ENCODE measurements around the gene USP34.
A peak's percentile ranks its signal among the peaks of the same experiment; 100 is the strongest.

The USP34 gene, protein sequence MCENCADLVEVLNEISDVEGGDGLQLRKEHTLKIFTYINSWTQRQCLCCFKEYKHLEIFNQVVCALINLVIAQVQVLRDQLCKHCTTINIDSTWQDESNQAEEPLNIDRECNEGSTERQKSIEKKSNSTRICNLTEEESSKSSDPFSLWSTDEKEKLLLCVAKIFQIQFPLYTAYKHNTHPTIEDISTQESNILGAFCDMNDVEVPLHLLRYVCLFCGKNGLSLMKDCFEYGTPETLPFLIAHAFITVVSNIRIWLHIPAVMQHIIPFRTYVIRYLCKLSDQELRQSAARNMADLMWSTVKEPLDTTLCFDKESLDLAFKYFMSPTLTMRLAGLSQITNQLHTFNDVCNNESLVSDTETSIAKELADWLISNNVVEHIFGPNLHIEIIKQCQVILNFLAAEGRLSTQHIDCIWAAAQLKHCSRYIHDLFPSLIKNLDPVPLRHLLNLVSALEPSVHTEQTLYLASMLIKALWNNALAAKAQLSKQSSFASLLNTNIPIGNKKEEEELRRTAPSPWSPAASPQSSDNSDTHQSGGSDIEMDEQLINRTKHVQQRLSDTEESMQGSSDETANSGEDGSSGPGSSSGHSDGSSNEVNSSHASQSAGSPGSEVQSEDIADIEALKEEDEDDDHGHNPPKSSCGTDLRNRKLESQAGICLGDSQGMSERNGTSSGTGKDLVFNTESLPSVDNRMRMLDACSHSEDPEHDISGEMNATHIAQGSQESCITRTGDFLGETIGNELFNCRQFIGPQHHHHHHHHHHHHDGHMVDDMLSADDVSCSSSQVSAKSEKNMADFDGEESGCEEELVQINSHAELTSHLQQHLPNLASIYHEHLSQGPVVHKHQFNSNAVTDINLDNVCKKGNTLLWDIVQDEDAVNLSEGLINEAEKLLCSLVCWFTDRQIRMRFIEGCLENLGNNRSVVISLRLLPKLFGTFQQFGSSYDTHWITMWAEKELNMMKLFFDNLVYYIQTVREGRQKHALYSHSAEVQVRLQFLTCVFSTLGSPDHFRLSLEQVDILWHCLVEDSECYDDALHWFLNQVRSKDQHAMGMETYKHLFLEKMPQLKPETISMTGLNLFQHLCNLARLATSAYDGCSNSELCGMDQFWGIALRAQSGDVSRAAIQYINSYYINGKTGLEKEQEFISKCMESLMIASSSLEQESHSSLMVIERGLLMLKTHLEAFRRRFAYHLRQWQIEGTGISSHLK (N-terminal part only)

DNA sequence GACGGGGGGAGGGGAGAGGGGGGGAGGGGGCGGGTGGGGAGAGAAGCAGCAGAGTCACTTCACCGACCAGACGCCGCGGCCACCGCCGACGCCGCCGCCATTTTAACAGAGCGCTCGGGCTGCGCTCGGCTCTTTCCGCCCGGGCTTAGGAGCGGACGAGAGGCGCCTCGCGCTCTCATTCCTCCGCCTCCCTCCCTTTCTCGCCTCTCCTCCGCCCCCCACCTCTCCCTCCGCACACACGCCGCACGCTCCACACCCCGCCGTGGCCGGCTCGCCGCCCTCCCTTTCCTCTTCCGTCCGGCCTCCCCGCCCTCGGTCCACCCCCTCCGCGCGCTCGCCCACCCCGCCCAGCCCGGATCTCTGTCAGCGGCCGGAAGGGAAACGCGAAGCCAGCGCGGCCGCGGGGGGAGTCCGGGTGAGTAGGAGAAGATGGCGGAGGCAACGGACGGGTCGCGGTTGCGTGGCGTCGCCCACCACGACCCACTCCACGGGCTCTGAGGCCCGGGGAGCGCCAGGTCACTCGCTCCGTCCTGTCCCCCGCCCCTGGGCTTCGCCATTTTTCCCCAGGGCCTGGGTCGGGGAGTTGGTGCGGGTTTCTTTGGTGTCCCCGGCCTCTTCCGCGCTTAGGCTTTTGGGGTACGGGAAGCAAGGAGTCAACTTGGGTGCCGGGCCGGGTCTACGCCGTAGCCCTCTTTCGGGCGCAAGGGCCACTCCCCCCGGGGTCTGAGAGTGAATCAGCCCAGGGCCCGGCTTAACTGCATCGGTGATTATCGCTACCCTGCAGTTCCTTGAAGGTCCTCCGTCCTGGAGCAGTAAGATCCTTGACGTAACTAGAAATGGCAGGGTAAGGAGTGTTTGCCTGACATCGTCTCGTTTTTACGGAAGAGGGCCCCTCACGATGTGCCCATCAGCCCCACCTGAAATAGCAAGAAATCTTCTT lies at the start of gene USP34:
Gene USP34 (minus strand): TSS at position 123 of the 940 bp plus-strand sequence. CDS start 395 bp downstream, outside the sequence.
- peak within 1 kb of the TSS; percentile 99 for H3K27ac ChIP-seq
- TF ChIP-seq, protein P1, sequence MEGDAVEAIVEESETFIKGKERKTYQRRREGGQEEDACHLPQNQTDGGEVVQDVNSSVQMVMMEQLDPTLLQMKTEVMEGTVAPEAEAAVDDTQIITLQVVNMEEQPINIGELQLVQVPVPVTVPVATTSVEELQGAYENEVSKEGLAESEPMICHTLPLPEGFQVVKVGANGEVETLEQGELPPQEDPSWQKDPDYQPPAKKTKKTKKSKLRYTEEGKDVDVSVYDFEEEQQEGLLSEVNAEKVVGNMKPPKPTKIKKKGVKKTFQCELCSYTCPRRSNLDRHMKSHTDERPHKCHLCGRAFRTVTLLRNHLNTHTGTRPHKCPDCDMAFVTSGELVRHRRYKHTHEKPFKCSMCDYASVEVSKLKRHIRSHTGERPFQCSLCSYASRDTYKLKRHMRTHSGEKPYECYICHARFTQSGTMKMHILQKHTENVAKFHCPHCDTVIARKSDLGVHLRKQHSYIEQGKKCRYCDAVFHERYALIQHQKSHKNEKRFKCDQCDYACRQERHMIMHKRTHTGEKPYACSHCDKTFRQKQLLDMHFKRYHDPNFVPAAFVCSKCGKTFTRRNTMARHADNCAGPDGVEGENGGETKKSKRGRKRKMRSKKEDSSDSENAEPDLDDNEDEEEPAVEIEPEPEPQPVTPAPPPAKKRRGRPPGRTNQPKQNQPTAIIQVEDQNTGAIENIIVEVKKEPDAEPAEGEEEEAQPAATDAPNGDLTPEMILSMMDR (conservative IDR thresholded peaks at IDR 0.05), result no peak

DNA sequence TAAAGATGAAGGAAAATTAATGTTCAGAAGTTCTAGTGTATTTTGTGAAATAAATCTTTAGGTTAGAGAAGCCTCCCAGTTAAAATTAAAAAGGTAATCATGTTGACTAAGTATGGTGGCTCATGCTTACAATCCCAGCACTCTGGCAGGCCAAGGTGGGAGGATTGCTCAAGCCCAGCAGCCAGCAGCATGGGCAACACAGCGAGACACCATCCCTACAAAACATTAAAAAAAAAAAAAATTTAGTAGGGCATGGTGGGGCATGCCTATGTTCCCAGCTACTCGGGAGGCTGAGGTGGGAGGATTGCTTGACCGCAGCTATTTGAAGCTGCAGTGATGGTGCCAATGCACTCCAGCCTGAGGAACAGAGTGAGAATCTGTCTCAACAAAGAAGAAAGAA lies 49.4 kb upstream of the USP34 start:
- TF ChIP-seq, protein P1 (conservative IDR thresholded peaks at IDR 0.05), result no peak
- no peak overlapping the region for H3K27ac ChIP-seq

DNA sequence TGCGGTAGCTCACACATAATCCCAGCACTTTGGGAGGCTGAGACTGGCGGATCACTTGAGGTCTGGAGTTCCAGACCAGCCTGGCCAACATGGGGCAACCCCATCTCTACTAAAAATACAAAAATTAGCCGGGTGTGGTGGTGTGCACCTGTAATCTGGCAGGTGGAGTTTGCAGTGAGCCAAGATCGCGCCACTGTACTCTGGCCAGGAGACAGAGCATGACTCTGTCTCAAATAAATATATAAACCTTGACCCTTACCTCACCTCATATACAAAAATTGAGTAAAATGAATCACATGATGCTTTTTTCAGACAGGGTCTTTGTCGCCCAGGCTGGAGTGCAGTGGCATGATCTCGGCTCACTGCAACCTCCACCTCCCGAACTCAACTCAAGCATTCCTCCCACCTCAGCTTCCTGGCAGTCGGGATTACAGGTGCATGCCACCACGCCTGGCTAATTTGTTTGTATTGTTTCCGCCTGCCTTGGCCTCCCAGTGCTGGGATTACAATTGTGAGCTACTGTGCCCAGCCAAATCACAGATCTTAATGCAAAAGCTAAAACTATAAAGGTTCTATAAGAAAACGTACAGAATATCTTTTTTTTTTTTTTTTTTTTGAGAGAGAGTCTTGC lies 42.0 kb upstream of the USP34 start:
- H3K27ac ChIP-seq, result no peak overlapping the region
- TF ChIP-seq, protein P1 (conservative IDR thresholded peaks at IDR 0.05), result no peak

DNA sequence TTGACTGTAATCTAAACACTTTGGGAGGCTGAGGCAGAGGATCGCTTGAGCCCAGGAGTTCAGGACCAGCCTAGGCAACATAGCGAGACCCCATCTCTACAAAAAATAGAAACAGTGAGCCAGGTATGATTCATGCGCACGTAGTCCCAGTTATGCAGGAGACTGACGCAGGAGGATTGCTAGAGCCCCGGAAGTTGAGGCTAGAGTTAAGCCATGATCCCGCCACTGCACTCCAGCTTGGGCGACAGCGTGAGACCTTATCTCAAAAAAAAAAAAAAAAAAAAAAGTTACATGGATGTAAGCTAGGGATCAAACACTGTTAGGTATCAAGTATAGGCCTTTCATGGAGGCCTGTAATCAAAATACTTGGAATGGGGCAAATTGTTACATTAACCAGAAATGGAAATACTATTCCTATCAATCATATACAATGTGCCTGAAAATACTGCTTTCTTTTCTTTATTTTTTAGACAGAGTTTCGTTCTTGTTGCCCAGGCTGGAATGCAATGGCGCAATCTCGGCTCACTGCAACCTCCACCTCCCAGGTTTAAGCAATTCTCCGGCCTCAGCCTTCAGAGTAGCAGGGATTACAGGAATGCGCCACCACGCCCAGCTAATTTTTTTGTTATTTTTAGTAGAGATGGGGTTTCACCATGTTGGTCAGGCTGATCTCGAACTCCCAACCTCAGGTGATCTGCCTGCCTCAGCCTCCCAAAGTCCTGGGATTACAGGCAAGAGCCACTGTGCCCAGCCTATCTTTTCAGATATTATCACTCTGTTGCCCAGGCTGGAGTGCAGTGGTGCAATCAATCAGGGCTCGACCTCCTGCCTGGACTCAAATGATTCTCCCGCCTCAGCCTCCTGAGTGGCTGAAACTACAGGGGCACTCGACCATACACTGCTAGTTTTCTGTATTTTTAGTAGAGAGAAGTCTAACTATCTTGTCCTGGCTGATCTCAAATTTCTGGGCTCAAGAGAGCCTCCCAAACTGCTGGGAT lies 40.1 kb upstream of the USP34 start:
- H3K27ac ChIP-seq, result no peak overlapping the region

DNA sequence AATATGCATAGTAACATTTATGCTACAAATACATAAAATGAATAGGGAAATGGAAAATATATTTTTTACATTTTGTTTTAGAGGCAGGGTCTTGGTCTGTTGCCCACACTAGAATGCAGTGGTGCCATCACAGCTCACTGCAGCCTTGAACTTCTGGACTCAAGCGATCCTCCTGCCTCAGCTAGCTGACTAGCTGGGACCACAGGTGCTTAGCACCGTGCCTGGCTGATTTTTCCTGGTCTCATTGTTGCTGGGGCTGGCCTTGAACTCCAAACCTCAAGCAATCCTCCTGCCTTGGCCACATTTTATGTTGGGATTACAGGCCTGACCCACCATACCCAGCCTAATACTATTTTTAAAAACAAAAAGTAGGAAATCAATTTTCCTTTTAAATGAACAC lies 34.1 kb upstream of the USP34 start:
- H3K27ac ChIP-seq, result no peak overlapping the region
- TF ChIP-seq, protein P1 (conservative IDR thresholded peaks at IDR 0.05), result no peak

More for the DNA sequence above, 40.1 kb upstream of the USP34 start:
- TF ChIP-seq, protein P1 (conservative IDR thresholded peaks at IDR 0.05), result no peak
